ENCODE results near the gene ATP6V1B1. TPM values are rescaled to one million over a fixed set of nuclear protein-coding genes. Genes with fewer than 3 reads are reported as not detected.
A peak's percentile ranks its signal among the peaks of the same experiment; 100 is the strongest.

The ATP6V1B1 gene
- not detected for total RNA-seq
- 1.1 TPM for polyA plus RNA-seq (2013, experiment 1 of 2)
- 0.79 TPM for polyA plus RNA-seq (2013, experiment 2 of 2)
- long read RNA-seq, experiment 1: 0 reads
- long read RNA-seq, experiment 2: 0 reads
- long read RNA-seq, experiment 3, partial matches to known transcripts: 0 of 1 reads
- long read RNA-seq, experiment 3, other reads (novel, unspliced or antisense): 0 of 1 reads
- long read RNA-seq, experiment 4: 0 reads

DNA sequence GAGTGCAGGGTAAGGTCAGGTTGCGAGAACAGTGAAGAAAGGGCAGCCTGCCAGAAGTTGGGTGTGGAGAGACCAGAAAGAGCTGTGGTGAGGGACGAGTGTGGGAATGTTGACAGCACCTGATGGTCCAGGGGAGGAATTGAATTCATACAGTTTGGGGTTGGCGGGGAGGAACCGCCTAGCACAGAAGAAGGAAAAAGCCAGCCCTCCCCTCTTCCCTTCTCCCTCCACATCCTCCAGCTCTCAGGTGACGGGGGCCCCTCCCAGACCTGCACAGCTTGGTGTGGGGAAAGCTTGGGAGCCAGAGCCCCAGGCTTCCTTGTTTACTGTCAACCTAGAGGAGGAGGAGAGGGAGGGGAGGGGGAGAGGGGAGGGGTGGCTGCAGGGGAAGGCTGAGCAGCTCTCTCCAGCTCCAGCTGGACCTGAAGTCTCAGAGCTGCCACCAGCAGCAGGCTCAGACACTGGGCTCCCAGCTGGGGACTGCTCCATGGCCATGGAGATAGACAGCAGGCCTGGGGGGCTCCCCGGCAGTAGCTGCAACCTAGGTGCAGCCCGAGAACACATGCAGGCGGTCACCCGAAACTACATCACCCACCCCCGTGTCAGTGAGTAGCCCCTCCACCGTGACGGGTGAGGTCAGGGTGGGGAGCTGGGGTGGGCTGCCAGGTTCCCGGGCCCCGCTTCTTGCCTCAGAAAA lies at the start of gene ATP6V1B1:
ATP6V1B1 (plus strand) TSS at position 433 of the 697 bp plus-strand sequence; CDS start at position 488, 55 bp downstream.
- no peaks in the 10 kb centered on the region for H3K9me3 ChIP-seq (ENCODE audit: control insufficient read depth, low read length)
- Mint-ChIP-seq H3K36me3 (ENCODE audit: low read depth) (no peaks in the 10 kb centered on the region), H3K4me3 (no peak within 1 kb of the TSS), H3K9me3 (no peaks in the 10 kb centered on the region), H3K4me1 (peaks cover 29% of the 10 kb centered on the region), H3K27me3 (ENCODE audit: insufficient read depth) (peaks cover 60% of the 10 kb centered on the region), H3K27ac (no peak within 1 kb of the TSS)
- no peak within 1 kb of the TSS for H3K9ac ChIP-seq (ENCODE audit: extremely low read depth, low read length, poor library complexity, severe bottlenecking)
- peaks cover 7% of the 10 kb centered on the region for H3K4me1 ChIP-seq (ENCODE audit: control insufficient read depth, insufficient read depth, low read length)
- no peak within 1 kb of the TSS for H3K4me3 ChIP-seq (ENCODE audit: low read length)
- 42 to 71% methylated on average over 4 to 12 of the region's 14 CpGs for WGBS, 2 experiments (ENCODE audit: insufficient coverage in 1 of 2, insufficient read length in 1 of 2)
- TF ChIP-seq, protein P1, sequence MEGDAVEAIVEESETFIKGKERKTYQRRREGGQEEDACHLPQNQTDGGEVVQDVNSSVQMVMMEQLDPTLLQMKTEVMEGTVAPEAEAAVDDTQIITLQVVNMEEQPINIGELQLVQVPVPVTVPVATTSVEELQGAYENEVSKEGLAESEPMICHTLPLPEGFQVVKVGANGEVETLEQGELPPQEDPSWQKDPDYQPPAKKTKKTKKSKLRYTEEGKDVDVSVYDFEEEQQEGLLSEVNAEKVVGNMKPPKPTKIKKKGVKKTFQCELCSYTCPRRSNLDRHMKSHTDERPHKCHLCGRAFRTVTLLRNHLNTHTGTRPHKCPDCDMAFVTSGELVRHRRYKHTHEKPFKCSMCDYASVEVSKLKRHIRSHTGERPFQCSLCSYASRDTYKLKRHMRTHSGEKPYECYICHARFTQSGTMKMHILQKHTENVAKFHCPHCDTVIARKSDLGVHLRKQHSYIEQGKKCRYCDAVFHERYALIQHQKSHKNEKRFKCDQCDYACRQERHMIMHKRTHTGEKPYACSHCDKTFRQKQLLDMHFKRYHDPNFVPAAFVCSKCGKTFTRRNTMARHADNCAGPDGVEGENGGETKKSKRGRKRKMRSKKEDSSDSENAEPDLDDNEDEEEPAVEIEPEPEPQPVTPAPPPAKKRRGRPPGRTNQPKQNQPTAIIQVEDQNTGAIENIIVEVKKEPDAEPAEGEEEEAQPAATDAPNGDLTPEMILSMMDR (conservative IDR thresholded peaks at IDR 0.05): no peak
- no peaks in the 10 kb centered on the region for H3K36me3 ChIP-seq (ENCODE audit: control insufficient read depth, insufficient read depth, low read length)
- peak; percentile 83 for DNase-seq
- no peak within 1 kb of the TSS for H3K27ac ChIP-seq (ENCODE audit: low read depth, low read length)
- H3K27me3 ChIP-seq (ENCODE audit: control insufficient read depth, insufficient read depth, low read length, poor library complexity, severe bottlenecking): peaks cover 23% of the 10 kb centered on the region

DNA sequence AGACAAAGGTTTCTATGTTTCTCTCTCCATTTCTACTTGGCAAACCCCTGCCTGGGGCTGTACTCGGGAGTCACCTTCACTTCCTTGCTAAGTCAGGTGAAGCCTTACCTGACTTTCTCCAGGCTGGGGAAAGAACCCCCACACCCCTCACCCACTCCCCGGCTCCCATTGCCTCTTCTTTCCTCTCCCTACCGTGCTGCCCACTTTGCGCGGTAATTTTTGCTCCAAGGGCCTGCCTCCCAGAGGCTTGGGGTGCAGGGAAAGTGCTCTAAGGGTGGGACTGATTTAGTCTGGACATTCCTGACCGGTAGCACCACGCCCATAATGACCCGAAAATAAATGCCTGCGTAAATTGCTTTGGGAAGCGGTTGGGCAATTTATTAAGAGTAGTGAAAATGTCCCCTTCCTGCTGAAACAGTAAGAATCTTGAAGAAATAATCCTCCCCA lies 49.1 kb upstream of the ATP6V1B1 start:
- DNase-seq: peak; percentile 56
- Histone ChIP-seq H3K27ac (ENCODE audit: low read depth, low read length) (no peak overlapping the region), H3K4me1 (ENCODE audit: control insufficient read depth, insufficient read depth, low read length) (no peaks in the 10 kb centered on the region), H3K27me3 (ENCODE audit: control insufficient read depth, insufficient read depth, low read length, poor library complexity, severe bottlenecking) (peaks cover 100% of the 10 kb centered on the region), H3K36me3 (ENCODE audit: control insufficient read depth, insufficient read depth, low read length) (no peaks in the 10 kb centered on the region), H3K4me3 (ENCODE audit: low read length) (no peak overlapping the region), H3K9ac (ENCODE audit: extremely low read depth, low read length, poor library complexity, severe bottlenecking) (no peak overlapping the region), H3K9me3 (ENCODE audit: control insufficient read depth, low read length) (peaks cover 6% of the 10 kb centered on the region)
- Mint-ChIP-seq H3K4me1 (peaks cover 29% of the 10 kb centered on the region), H3K4me3 (peak overlapping the region; percentile 58), H3K27me3 (ENCODE audit: insufficient read depth) (peaks cover 98% of the 10 kb centered on the region), H3K9me3 (no peaks in the 10 kb centered on the region), H3K36me3 (ENCODE audit: low read depth) (no peaks in the 10 kb centered on the region), H3K27ac (no peak overlapping the region)
- TF ChIP-seq, protein P1 (conservative IDR thresholded peaks at IDR 0.05): no peak
- 0 to 10% methylated on average over 1 to 10 of the region's 10 CpGs for WGBS, 2 experiments (ENCODE audit: insufficient coverage in 1 of 2, insufficient read length in 1 of 2)

DNA sequence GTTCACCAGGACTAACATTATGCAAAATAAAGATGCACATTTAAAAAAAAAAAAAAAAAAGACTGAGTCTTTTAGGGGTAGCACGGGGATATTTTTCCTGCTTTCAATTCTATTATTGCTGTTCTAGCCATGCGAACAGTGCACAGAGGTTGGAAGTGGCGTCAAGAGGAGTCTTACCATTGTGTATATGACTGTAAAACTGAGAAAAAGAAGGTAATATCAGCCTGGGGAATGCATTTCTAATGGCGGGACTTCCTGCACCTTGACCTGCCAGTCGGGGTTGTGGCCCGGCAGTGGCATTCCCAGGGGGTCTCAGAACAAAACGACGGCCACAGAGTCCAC lies 48.5 kb upstream of the ATP6V1B1 start:
- peaks cover 100% of the 10 kb centered on the region for H3K27me3 ChIP-seq (ENCODE audit: control insufficient read depth, insufficient read depth, low read length, poor library complexity, severe bottlenecking)
- peak overlapping the region; percentile 77 for H3K4me3 ChIP-seq (ENCODE audit: low read length)
- H3K27ac Mint-ChIP-seq: no peak overlapping the region
- no peaks in the 10 kb centered on the region for H3K9me3 Mint-ChIP-seq
- H3K27me3 Mint-ChIP-seq (ENCODE audit: insufficient read depth): peaks cover 98% of the 10 kb centered on the region
- TF ChIP-seq, protein P1 (conservative IDR thresholded peaks at IDR 0.05): no peak
- peak overlapping the region; percentile 58 for H3K4me3 Mint-ChIP-seq
- H3K36me3 ChIP-seq (ENCODE audit: control insufficient read depth, insufficient read depth, low read length): no peaks in the 10 kb centered on the region
- no peak overlapping the region for H3K27ac ChIP-seq (ENCODE audit: low read depth, low read length)
- H3K9me3 ChIP-seq (ENCODE audit: control insufficient read depth, low read length): peaks cover 6% of the 10 kb centered on the region
- WGBS, 2 experiments (ENCODE audit: insufficient coverage in 1 of 2, insufficient read length in 1 of 2): 0 to 3% methylated on average over 5 to 8 of the region's 8 CpGs
- no peak overlapping the region for H3K9ac ChIP-seq (ENCODE audit: extremely low read depth, low read length, poor library complexity, severe bottlenecking)
- DNase-seq: no peak
- peaks cover 29% of the 10 kb centered on the region for H3K4me1 Mint-ChIP-seq
- no peaks in the 10 kb centered on the region for H3K36me3 Mint-ChIP-seq (ENCODE audit: low read depth)
- no peaks in the 10 kb centered on the region for H3K4me1 ChIP-seq (ENCODE audit: control insufficient read depth, insufficient read depth, low read length)
